ENCODE data around the gene CEP192.
"Not testable (repeated sequence)": the region's sequence is repeated elsewhere in the genome, so short reads cannot be mapped to it uniquely, and the experiment has no call there.

The CEP192 gene, protein sequence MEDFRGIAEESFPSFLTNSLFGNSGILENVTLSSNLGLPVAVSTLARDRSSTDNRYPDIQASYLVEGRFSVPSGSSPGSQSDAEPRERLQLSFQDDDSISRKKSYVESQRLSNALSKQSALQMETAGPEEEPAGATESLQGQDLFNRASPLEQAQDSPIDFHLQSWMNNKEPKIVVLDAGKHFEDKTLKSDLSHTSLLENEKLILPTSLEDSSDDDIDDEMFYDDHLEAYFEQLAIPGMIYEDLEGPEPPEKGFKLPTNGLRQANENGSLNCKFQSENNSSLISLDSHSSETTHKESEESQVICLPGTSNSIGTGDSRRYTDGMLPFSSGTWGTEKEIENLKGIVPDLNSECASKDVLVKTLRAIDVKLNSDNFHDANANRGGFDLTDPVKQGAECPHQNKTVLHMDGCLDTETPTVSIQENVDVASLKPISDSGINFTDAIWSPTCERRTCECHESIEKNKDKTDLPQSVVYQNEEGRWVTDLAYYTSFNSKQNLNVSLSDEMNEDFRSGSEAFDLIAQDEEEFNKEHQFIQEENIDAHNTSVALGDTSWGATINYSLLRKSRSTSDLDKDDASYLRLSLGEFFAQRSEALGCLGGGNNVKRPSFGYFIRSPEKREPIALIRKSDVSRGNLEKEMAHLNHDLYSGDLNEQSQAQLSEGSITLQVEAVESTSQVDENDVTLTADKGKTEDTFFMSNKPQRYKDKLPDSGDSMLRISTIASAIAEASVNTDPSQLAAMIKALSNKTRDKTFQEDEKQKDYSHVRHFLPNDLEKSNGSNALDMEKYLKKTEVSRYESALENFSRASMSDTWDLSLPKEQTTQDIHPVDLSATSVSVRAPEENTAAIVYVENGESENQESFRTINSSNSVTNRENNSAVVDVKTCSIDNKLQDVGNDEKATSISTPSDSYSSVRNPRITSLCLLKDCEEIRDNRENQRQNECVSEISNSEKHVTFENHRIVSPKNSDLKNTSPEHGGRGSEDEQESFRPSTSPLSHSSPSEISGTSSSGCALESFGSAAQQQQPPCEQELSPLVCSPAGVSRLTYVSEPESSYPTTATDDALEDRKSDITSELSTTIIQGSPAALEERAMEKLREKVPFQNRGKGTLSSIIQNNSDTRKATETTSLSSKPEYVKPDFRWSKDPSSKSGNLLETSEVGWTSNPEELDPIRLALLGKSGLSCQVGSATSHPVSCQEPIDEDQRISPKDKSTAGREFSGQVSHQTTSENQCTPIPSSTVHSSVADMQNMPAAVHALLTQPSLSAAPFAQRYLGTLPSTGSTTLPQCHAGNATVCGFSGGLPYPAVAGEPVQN (N-terminal part only)

GRCh38 chr18:12990967-12991820 is at the start of gene CEP192:
Gene CEP192, plus strand, starts transcription at chr18:12991362. Its CDS starts 8,063 bp downstream, at chr18:12999425.
- peak; percentile 93 for DNase-seq

DNA sequence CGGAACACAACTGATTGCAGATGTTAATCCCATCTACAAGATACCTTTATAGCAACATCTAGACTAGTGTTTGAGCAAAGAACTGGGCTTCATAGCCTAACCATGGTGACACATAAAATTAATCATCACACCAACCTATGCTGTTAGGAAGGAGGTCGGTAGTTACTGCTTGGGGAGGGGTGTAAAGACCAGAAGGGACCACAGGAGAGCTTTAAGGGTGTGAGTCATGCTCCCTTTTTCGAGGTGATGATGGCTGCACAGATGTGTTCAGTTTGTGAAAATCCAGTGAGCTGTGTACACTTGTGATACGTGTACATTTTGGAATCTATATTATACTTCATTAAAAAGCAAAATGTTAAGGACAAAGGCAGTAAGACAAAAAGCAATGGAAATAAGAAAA is 47.9 kb upstream of the CEP192 start:
- no peak for DNase-seq

GRCh38 chr18:12944709-12945108 is 46.5 kb upstream of the CEP192 start:
- DNase-seq = peak; percentile 57

DNA sequence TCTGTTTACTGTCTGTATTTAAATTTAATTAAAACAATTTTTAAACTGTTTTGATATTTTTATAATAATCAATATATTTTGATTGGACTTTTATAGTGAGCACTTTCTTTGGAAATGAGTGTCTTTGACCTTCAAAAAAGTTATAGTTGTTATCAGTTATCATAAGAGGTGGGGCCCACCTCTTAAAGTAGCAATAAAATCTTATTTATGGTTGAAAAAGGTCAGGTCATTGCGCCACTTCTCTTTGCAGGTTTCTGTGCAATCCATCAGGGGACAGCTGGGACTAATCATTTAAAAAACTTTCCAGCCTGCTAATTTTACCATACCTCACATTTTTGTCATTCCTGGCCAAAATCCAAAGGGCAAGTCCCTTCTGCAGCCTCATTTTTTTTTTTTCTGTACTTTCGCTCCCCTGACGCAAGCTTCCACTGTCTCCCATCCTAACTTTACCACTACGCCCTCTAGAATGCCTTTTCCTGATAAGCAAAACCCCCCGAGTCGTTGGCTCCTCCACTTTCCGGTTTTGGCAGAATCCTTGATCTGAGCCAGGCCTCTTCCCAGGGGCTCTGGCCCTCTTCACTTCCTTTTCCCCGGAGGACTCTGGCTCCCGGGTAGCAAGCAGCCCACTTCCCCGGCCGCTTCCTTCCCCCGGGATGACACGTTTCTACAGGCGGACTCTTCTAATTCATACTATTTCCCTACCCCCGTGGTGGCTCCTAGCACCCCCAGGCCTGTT is 44.4 kb upstream of the CEP192 start:
- DNase-seq = no peak

DNA sequence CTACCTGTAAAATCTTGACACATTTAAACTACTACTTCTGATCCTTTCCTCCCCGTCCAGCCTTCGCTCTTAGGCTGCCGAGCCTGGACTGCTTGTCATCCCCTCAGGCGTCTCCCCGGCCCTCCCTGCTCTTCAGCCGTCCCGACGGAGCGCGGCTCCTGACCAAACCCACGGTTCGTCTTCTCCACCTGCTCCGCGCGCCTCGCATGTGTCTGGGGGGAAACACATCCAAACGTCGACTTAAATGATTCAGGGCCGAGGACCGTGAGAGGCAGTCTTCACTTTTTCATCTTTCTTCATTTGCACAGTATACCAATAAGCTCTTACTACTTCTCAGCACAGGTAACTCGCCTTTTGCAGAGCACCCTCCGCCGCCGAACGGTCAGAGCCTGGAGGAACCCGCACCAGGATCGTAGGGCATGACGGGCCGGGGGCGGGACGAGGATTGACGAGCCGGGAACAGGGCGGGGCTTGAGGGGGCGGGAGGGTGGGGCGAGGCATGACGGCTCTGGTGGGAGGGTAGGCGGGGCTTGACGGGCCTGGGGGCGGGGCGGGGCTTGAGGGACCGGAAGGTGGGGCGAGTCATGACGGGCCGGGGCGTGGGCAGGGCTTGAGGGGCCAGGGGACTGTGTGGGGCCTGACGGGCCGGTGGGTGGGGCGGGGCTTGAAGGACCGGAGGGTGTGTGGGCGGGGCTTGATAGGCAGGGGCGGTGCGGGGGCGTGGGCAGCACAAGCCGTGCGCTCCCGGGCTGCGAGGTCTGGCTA is 43.7 kb upstream of the CEP192 start, which contains the start of gene SEH1L:
TSS of gene SEH1L (plus strand) at position 727 of the 765 bp plus-strand sequence. CDS start 111 bp downstream, outside the sequence.
- peak; percentile 94 for DNase-seq

- DNase-seq = peak; percentile 78
These were observed 42.9 kb upstream of the CEP192 start for GRCh38 chr18:12948050-12948804.

GRCh38 chr18:12958478-12958877 is 32.7 kb upstream of the CEP192 start:
- DNase-seq = no peak

- DNase-seq = no peak
These were observed 30.8 kb upstream of the CEP192 start for GRCh38 chr18:12960395-12960794.

- DNase-seq = no peak
These were observed 30.2 kb upstream of the CEP192 start for GRCh38 chr18:12960853-12961397.

- DNase-seq = no peak
These were observed 28.1 kb upstream of the CEP192 start for GRCh38 chr18:12963069-12963468.

DNA sequence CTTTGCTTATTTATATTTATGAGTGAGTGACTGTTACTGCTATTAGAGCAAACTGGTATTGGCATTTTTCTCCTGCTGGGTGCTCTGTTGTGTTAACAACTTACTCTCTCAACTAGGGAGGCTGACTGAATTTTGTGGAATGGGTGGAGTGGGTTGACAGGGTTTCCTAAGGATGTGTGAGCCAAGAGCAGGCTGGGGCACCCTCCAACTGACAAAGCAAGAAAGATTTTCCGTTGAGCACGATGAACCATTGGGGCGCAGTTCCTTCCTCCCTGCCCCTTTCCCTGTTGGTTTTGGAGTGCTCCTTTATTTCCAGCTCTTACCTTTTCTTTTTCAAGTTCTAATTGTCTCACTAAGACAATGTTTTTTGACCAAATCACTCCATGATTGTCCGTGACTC is 23.0 kb upstream of the CEP192 start:
- no peak for DNase-seq

DNA sequence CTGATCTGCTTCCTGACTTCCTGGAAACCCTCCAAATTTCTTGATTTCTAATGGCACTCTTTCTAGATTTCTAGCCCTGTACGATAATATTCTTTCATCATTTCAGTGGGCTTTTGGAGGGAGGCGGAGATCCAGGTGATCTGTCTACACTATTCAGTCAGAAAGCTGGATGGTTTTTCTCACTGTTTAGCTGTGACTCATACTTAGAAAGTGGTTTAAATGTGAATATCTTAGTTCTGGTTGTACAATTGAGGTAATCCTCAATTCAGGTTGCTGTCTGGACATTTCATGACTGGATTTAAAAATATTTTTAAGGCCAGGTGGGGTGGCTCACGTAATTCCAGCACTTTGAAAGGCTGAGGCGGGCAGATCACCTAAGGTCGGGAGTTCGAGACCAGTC is 22.5 kb upstream of the CEP192 start:
- DNase-seq = no peak

DNA sequence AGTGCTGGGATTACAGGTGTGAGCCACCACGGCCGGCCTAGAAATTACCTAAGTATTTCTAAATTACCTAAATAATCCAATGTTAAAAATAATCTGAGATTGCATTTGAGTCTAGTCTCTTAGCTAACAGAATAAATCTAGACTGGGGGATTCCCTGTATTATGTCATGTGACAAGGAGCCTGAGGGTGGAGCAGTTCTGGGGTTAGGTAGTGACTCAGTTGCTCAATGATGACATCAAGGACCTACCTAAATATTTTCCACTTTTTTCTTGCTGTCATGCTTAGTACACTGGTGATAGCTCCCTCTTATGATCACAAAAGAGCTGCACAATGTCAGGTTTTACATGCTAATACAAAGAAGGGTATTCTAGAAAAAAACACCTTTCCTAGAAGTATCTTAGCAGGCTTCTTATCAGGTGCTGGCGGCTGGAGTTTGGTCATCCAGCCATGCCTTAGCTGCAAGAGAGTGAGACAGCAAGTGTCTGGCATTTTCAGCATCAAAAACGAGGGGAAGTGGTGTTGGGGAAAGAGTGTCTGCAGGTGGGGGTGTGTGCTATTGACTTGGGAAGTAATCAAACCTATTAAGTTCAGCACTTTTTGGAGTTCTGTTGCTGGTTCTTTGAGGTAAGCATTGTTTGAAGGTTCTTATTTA is 17.5 kb upstream of the CEP192 start:
- no peak for DNase-seq

DNA sequence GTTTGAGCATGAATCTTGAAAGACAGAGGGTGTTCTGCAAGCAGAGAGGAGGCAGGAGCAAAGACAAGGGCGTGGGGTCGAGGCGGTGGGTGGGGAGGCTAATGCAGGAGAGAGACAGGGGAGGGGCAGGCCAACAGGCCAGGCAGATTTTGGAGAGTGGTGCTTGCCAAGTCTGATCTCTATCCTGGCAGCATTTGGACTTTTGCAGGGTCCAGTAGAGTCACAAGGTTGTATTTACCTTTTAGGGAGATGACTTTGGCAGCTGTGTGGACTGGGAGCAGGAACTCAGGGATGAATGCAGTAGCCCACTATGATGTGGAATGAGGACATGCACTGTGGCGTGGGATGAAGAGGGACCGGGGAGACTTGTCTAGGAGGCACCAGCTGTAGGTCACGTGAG is 15.7 kb upstream of the CEP192 start:
- no peak for DNase-seq

DNA sequence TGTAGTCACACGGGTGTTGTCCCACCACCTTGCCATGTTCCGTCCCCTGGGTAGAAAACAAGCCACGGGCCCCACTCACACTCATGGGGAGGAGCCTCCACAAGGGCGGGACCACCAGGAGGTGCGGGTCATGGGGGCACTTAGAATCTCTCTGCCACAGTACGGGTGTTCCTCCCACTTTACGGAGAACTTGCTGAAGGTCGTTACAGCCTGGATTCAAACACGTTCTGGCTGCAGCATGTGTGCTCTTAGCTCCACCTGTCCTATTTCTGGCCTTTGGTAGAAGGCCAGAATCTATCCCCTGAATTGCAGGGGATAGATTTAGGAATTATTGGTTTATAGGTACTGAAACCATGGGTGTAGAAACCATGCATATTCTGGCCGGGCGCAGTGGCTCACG is 14.9 kb upstream of the CEP192 start:
- DNase-seq = no peak

DNA sequence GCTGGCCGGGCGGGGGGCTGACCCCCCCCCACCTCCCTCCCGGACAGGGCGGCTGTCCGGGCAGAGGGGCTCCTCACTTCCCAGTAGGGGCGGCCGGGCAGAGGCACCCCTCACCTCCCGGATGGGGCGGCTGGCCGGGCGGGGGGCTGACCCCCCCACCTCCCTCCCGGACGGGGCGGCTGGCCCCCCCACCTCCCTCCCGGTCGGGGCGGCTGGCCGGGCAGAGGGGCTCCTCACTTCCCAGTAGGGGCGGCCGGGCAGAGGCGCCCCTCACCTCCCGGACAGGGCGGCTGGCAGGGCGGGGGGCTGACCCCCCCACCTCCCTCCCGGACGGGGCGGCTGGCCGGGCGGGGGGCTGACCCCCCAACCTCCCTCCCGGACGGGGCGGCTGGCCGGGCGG is 11.1 kb upstream of the CEP192 start:
- not testable (repeated sequence) for DNase-seq

DNA sequence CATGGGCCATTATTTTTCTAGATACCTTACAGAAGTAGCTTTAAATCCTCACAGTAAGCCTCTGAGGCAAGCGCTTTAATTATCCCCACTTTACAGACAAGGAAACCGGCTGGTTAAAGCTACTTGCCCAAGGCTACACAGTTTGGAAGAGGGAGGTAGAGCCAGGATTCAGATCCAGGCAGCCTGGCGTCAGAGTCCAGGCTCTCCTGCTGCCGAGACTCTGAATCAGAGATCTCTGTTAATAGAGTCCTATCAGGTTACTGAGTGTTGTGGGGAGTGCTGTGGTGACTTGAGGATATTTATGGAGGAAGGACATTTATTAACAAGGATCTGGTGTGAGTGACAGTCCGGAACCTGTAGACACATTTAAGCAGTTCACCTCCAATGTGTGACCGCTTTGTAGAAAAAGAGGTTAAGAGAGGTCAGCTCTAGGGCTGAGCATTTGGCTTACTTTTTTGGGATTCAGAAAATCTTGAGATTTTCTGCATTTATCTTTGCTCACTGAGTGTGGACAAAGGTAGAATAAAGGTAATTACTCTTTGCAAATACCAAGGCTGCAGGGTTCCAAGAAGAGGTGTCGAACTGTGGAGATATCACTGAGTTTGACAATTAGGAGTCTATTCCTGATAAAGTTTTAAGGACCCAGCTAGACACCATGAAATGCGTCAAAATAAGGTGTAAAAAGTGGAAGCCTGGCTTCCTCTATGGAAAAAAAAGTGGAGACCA is 1.6 kb upstream of the CEP192 start:
- DNase-seq = no peak

- DNase-seq = no peak
These were observed 1.1 kb upstream of the CEP192 start for GRCh38 chr18:12990123-12990475.

Measured in NCI-H1092 (cell line).